GM18519 (cell line): ENCODE data around the gene CES1.
"Not testable (repeated sequence)": the region's sequence is repeated elsewhere in the genome, so short reads cannot be mapped to it uniquely, and the experiment has no call there.

ENCODE experiments used
- ATAC-seq: cut with Tn5 transposase; IDR thresholded peaks from one replicate; pipeline ENCODE4 v1.9.1; 2021; ENCODE audit warnings: mild to moderate bottlenecking, moderate library complexity; ENCODE audit not compliant: unreplicated experiment, low FRiP score

CES1 gene

GRCh38 chr16:55805104-55805503 lies 27.8 kb downstream of the CES1 start:
- ATAC-seq: not testable (repeated sequence)

- not testable (repeated sequence) for ATAC-seq
Observed at GRCh38 chr16:55803681-55804080, 29.2 kb downstream of the CES1 start.

GRCh38 chr16:55792934-55793374 lies 39.9 kb downstream of the CES1 start:
- ATAC-seq: not testable (repeated sequence)

DNA sequence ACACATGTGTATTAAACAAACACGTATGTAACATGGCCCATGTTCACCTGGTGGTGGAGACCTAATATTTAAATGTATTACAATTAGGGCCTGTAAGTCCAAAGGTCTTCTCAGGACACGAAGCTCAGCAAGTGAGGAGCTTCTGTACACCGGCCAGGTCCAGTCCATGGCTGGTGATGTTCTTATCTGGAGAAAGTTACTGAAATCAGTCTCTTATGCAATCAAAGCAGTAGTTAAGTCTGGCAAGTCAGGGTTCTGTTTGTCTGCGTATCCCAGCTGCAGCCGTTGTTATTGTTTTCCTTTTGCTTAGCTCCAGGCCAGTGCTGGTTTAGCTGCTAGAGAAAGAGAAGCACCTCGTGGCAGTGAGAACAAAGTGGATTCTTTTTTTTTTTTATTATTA lies 41.4 kb downstream of the CES1 start:
- not testable (repeated sequence) for ATAC-seq

DNA sequence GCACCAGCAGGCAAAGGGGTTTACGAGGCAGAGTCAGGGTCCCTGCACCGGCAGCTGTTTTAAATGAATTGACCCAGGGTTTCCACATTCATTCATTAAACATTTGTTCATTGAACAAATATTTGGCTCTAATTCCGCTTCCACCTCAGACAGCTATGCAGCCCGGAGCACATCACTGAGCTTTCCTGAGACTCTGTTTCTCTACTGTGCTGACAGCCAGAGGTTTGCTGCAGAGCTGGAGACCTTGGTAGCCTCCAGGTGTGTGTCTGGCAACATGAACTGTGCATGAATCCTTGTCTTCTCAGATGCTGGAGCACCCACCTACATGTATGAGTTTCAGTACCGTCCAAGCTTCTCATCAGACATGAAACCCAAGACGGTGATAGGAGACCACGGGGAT lies 42.7 kb downstream of the CES1 start:
- ATAC-seq: not testable (repeated sequence)

DNA sequence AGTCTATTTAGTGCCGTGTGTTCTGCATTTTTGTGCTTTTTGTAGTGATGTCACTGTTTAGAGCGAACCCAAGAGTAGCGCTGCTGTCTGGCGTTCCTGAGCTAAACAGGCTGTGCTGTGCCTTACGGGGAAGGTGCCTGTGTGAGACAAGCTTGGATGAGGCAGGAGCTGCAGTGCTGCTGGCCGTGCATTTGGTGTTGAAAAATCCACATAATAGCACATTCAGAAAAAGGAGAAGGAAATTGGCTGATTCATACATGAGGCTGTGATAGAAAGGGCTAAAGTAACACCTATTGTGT lies 50.2 kb downstream of the CES1 start:
- not testable (repeated sequence) for ATAC-seq

- ATAC-seq: not testable (repeated sequence)
Observed at GRCh38 chr16:55782091-55782792, 50.7 kb downstream of the CES1 start.

DNA sequence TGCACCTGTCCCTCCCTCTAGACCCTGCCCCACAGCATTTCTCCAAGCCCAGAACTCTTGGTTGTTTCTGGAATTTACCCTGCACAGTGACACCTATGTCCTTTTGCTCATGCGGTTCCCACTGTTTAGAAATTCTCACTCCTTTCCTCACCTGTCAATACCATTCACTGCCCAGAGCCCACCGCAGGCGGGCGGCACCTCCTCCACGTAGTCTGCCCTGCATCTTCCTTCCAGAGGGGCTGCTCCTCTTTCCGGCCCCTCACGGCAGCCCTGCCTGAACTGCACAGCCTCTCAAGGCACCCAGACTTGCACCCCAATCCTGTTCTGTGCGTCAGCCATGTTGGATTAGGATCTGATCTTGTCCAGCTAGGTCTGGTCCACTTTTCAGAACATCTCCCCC lies 51.4 kb downstream of the CES1 start:
- ATAC-seq: not testable (repeated sequence)

GRCh38 chr16:55780095-55780407 lies 52.8 kb downstream of the CES1 start:
- ATAC-seq: not testable (repeated sequence)

DNA sequence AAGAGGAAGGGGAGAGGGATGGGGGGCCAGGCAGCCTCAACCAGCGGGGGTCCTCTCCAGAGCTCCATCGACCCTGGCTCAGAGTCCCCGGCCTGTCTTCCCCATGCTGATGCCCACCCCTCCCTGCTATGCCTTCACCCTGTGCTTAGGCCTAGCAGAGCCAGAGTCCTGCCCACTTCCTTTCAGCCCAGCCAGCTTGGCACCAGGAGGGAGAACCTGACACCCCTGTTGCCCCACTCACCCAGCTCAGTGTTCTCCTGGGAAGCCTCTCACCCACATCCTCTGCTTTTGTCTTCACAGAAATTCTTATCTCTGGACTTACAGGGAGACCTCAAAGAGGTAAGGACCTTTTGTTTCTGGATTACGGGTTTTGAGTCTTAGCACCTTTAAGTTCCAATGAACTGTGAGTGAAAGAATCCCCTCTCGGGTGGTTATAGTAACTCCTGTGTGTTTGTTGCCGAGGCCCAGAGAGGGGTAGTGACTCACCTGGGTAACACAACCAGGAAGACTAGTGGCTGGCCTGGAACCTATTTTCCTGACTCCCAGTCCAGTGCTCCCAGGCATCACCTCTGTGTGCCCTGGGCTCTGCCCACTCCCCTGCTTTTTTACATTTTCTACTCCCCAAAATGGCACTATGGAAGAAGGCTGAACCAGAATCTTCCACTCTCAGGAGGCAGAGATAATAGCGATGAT lies 53.3 kb downstream of the CES1 start:
- ATAC-seq: no peak

GRCh38 chr16:55778757-55779156 lies 54.1 kb downstream of the CES1 start:
- ATAC-seq: no peak

- ATAC-seq: no peak
Observed at GRCh38 chr16:55775857-55776256, 57.0 kb downstream of the CES1 start.

- ATAC-seq: no peak
Observed at GRCh38 chr16:55773859-55774549, 58.9 kb downstream of the CES1 start.

DNA sequence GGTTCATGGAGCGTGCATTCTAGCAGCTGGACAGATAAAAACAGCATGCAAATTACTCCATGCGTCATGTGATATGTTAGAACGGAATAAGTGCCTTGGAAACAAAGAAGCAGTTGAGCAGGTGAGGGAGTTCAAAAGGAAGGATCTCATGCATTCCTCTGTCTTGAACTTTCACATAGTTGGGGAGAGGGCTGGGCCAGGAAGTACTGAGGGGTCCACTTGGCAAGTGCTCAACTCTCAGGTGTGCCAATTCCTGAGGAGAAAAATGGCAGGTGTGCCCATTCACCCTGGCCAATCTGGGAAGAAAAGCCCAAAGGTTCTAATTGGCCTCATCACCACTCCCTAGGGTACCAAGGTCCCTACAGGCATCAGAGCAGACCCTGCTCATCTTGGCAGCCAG lies 67.7 kb downstream of the CES1 start:
- no peak for ATAC-seq

DNA sequence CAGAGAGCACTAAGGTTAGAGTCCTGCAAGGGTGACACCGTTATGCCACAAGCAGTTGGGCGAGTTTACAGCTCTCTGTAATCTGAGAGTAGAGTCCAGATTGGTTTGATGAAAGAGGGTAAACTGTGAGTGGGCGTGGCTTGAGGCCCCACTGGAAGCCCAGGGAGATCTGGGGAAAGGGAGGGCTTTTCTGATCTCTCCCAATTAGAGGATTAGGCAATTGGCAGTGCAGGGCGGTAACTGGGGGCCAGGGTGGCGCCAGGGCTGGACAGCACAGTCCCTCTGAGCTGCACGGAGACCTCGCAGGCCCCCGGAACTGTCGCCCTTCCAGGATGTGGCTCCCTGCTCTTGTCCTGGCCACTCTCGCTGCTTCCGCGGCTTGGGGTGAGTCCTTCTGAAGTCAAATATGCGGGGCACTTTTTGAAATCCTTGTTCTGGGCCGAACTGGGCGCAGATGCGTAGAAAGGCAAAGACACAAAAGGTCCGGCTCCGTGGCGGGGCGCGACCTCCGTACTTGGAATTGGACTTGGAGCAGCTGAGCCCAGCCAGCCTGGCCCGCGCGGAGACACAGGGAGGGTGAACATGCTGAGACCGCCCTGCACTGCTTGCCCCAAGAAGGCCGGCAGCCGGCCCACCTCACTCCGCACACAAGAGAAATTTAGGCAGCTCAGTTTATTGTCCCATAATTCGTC lies 72.4 kb downstream of the CES1 start:
- no peak for ATAC-seq

- ATAC-seq: not testable (repeated sequence)
Observed at GRCh38 chr16:55759965-55760309, 73.0 kb downstream of the CES1 start.

DNA sequence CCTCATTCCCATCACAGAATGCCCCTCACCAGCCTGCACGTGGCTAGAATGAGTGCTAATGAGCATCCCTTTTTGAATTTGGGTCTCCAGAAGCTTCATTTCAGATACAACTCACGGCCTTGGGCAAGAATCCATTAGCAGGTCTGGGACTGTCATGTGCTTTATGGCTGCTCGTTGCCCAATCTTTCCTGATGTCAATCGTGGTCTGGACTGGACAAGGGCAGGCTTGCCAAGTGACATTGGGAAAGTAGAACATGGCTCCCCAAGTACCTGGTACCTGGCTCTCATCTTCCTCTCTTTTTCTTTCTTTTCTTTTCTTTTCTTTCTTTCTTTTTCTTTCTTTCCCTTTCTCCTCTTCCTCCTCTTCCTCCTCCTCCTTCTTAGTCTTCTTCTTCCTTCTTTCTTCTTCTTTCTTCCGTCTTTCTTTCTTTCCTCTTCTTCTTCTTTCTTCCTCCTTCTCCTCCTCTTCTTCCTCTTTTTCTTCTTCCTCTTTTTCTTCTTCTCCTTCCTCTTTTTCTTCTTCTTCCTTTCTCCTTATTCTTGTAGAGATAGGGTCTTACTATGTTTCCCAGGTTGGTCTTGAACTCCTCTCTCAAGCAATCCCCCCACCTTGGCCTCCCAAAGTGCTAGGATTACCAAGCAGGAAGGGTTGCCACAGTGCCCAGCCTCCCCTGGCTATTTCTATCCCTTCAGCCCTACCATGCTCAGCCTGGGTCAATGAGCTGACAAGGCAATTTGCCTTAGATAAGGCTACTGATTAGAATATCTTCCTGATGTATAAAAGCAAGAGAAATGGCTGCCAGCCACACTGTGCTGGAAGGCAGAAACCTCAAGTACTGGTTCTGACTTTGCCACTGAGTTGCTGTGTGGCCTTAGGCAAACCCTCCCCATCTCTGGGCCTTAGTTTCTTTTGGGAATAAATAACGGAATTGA lies 75.0 kb downstream of the CES1 start:
- ATAC-seq: not testable (repeated sequence)

- no peak for ATAC-seq
Observed at GRCh38 chr16:55756963-55757362, 75.9 kb downstream of the CES1 start.

- no peak for ATAC-seq
Observed at GRCh38 chr16:55754056-55754455, 78.8 kb downstream of the CES1 start.

DNA sequence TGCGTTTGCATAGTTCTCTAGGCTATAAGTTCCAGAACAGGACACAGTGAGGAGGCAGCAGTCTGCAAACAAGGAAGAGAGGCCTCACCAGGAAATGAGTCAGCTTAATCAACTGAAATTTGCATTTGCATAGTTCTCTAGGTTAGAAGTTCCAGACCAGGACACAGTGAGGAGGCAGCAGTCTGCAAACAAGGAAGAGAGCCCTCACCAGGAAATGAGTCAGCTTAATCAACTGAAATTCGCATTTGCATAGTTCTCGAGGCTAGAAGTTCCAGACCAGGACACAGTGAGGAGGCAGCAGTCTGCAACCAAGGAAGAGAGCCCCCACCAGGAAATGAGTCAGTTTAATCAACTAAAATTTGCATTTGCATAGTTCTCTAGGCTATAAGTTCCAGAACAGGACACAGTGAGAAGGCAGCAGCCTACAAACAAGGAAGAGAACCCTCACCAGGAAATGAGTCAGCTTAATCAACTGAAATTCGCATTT lies 79.7 kb downstream of the CES1 start:
- not testable (repeated sequence) for ATAC-seq
